SK-N-SH (cell line): ENCODE results near the gene GDPD3. TPM values are rescaled to one million over a fixed set of nuclear protein-coding genes. Genes with fewer than 3 reads are reported as not detected.

Source experiments
- CTCF ChIA-PET: fragments of 300-600, 350-600 bp; formaldehyde crosslinking; extraction: SDS; loops from one replicate; lab custom pipeline; 2021; lab: Yijun Ruan, JAX
- POLR2A ChIA-PET: fragments of 350-600 bp; sonication (Branson Sonifier 250); formaldehyde crosslinking; extraction: SDS; loops from one replicate; lab custom pipeline; 2020; ENCODE audit warnings: antibody characterized with exemption, inconsistent platforms; lab: Yijun Ruan, JAX
- DNase-seq: peaks from one replicate; pipeline ENCODE4 v3.0.0; 2012
- H2AFZ ChIP-seq: fragments of 200-600 bp; sonication (generic); 2 replicates; pipeline ENCODE4 v1.8.1; 2016; ENCODE audit warnings: antibody characterized with exemption, mild to moderate bottlenecking, low read depth
- H3F3A ChIP-seq: fragments of 200-600 bp; sonication (generic); replicated peaks from 2 replicates; pipeline ENCODE3; 2016; ENCODE audit warnings: antibody characterized with exemption, mild to moderate bottlenecking; ENCODE audit not compliant: insufficient read depth
- H3K27ac ChIP-seq, 2 experiments: fragments of 200-500 bp in 1 of 2; fragments of 200-600 bp in 1 of 2; sonication (Bioruptor generic) in 1 of 2; sonication (generic), shearing (Covaris generic) in 1 of 2; 2 replicates each; pipeline versions ENCODE4 v1.5.1 to v1.6.1; 2014 to 2016; ENCODE audit warnings: low read depth in 2 of 2, inconsistent platforms in 1 of 2, low read length in 1 of 2, mild to moderate bottlenecking in 1 of 2, mixed read lengths in 1 of 2
- H3K27me3 ChIP-seq: fragments of 200-600 bp; sonication (generic), shearing (Covaris generic); 2 replicates; pipeline ENCODE4 v1.6.1; 2016; ENCODE audit warnings: mixed run types; ENCODE audit not compliant: insufficient read depth
- H3K36me3 ChIP-seq, 2 experiments: fragments of 200-500 bp in 1 of 2; fragments of 200-600 bp in 1 of 2; sonication (Bioruptor generic) in 1 of 2; sonication (generic) in 1 of 2; replicated peaks in 1 of 2; 2 replicates each; pipeline versions ENCODE3 to v1.5.1; 2014 to 2016; ENCODE audit warnings: low read length in 1 of 2, mild to moderate bottlenecking in 1 of 2; ENCODE audit not compliant: insufficient read depth in 2 of 2, control insufficient read depth in 1 of 2
- H3K4me1 ChIP-seq, 2 experiments: fragments of 200-500 bp in 1 of 2; fragments of 200-600 bp in 1 of 2; sonication (Bioruptor generic) in 1 of 2; sonication (generic), shearing (Covaris generic) in 1 of 2; 2 replicates each; pipeline versions ENCODE4 v1.5.1 to v1.6.1; 2014 to 2016; ENCODE audit warnings: low read depth in 1 of 2, low read length in 1 of 2, mixed run types in 1 of 2; ENCODE audit not compliant: insufficient read depth in 2 of 2, control insufficient read depth in 1 of 2
- H3K4me2 ChIP-seq: fragments of 200-600 bp; sonication (generic), shearing (Covaris generic); 2 replicates; pipeline ENCODE4 v1.6.1; 2017; ENCODE audit warnings: mixed run types
- H3K4me3 ChIP-seq, 2 experiments: fragments of 200-500 bp in 1 of 2; fragments of 200-600 bp in 1 of 2; sonication (Bioruptor generic) in 1 of 2; sonication (generic), shearing (Covaris generic) in 1 of 2; 2 replicates each; pipeline versions ENCODE4 v1.5.1 to v1.8.1; 2014 to 2016; ENCODE audit warnings: low read depth in 2 of 2, inconsistent platforms in 1 of 2, low read length in 1 of 2, mild to moderate bottlenecking in 1 of 2, mixed read lengths in 1 of 2, moderate library complexity in 1 of 2
- H3K79me2 ChIP-seq: fragments of 200-600 bp; sonication (generic); 2 replicates; pipeline ENCODE4 v1.8.1; 2017; ENCODE audit warnings: mild to moderate bottlenecking; ENCODE audit not compliant: insufficient read depth
- H3K9ac ChIP-seq: fragments of 200-600 bp; sonication (generic); 2 replicates; pipeline ENCODE4 v1.6.1; 2017; ENCODE audit warnings: mixed run types
- H3K9me2 ChIP-seq: fragments of 200-600 bp; sonication (generic); 2 replicates; pipeline ENCODE4 v1.6.1; 2017; ENCODE audit warnings: mixed run types
- H3K9me3 ChIP-seq: fragments of 200-600 bp; sonication (generic); 2 replicates; pipeline ENCODE4 v1.6.1; 2017; ENCODE audit warnings: mixed run types, mild to moderate bottlenecking, moderate library complexity
- H4K20me1 ChIP-seq: fragments of 200-600 bp; sonication (generic); 2 replicates; pipeline ENCODE4 v1.6.1; 2017; ENCODE audit warnings: mild to moderate bottlenecking, mixed run types; ENCODE audit not compliant: insufficient read depth
- CHD2 ChIP-seq: fragments of 150-350 bp; IDR thresholded peaks from 2 replicates; pipeline ENCODE4 v1.6.1; 2018; ENCODE audit warnings: low read length; ENCODE audit not compliant: partially characterized antibody
- ELF1 ChIP-seq: IDR thresholded peaks from 2 replicates; pipeline ENCODE4 v1.4.0; 2012
- EP300 ChIP-seq, 2 experiments: IDR thresholded peaks; 2 replicates each; pipeline versions ENCODE4 v1.4.0 to v1.6.1; 2012; ENCODE audit warnings: borderline replicate concordance in 1 of 2, low read depth in 1 of 2, low read length in 1 of 2
- FOSL2 ChIP-seq: IDR thresholded peaks from 2 replicates; pipeline ENCODE4 v1.4.0; 2012; ENCODE audit warnings: low read depth, mild to moderate bottlenecking, moderate library complexity, borderline replicate concordance
- FOXM1 ChIP-seq: IDR thresholded peaks from 2 replicates; pipeline ENCODE4 v1.4.0; 2012; ENCODE audit warnings: low read depth, mild to moderate bottlenecking
- GABPA ChIP-seq: IDR thresholded peaks from 2 replicates; pipeline ENCODE4 v1.4.0; 2012; ENCODE audit warnings: low read depth, mild to moderate bottlenecking
- MAX ChIP-seq: IDR thresholded peaks from 2 replicates; pipeline ENCODE4 v1.4.0; 2012; ENCODE audit warnings: low read depth
- MEF2A ChIP-seq: IDR thresholded peaks from 2 replicates; pipeline ENCODE4 v1.4.0; 2012; ENCODE audit warnings: low read depth, borderline replicate concordance
- MXI1 ChIP-seq: IDR thresholded peaks from 2 replicates; pipeline ENCODE4 v1.6.1; 2012; ENCODE audit warnings: mild to moderate bottlenecking, low read depth, low read length, improper control_type of control experiment
- NRF1 ChIP-seq: IDR thresholded peaks from 2 replicates; pipeline ENCODE4 v1.6.1; 2012; ENCODE audit warnings: low read depth, mild to moderate bottlenecking, low read length
- POLR2AphosphoS5 ChIP-seq: IDR thresholded peaks from 2 replicates; pipeline ENCODE4 v1.6.1; 2012; ENCODE audit warnings: low read depth, low read length
- RAD21 ChIP-seq: IDR thresholded peaks from 2 replicates; pipeline ENCODE4 v1.6.1; 2012; ENCODE audit warnings: mild to moderate bottlenecking, low read length
- RCOR1 ChIP-seq: fragments of 150-350 bp; IDR thresholded peaks from 2 replicates; pipeline ENCODE4 v1.6.1; 2017; ENCODE audit warnings: antibody characterized with exemption, low read length
- RFX5 ChIP-seq: IDR thresholded peaks from 2 replicates; pipeline ENCODE4 v1.6.1; 2012; ENCODE audit warnings: mild to moderate bottlenecking, improper control_type of control experiment, low read length
- SMC3 ChIP-seq: IDR thresholded peaks from 2 replicates; pipeline ENCODE4 v1.6.1; 2012; ENCODE audit warnings: low read depth, low read length, improper control_type of control experiment
- TCF12 ChIP-seq: IDR thresholded peaks from 2 replicates; pipeline ENCODE4 v1.4.0; 2012
- TEAD4 ChIP-seq: IDR thresholded peaks from 2 replicates; pipeline ENCODE4 v1.4.0; 2012; ENCODE audit warnings: mild to moderate bottlenecking, borderline replicate concordance; ENCODE audit not compliant: insufficient read depth
- WGBS: methylation state at CpG from one replicate; pipeline ENCODE4 v1.1.6; 2017; ENCODE audit warnings: low lambda C conversion rate; 5-methylcytosine and 5-hydroxymethylcytosine counted together
- polyA plus RNA-seq, 3 experiments: library from polyadenylated mRNA; depleted of rRNA; stranded (reverse); fragments of >200 nt; gene quantifications; 2 replicates each; pipeline ENCODE4 v1.2.3, GENCODE V29; 2012
- TF ChIP-seq, protein P1 (sequence below): fragments of 150-350 bp; IDR thresholded peaks from 2 replicates; pipeline ENCODE4 v1.6.1; 2017; ENCODE audit warnings: antibody characterized with exemption, low read length, low read depth, borderline replicate concordance
- TF ChIP-seq, protein P2 (sequence below): fragments of 200-600 bp; sonication (generic); IDR thresholded peaks from 2 replicates; pipeline ENCODE4 v1.6.1; 2017; ENCODE audit warnings: antibody characterized with exemption, mild to moderate bottlenecking, moderate library complexity

The GDPD3 gene
- polyA plus RNA-seq, 1 of the 3 experiments (the other 2 are of a cell fraction): 2.3 TPM

- DNase-seq: no peak
- ChIA-PET POLR2A (interaction anchor here (1.3 to 6.9 kb wide), 3 partner anchors 20 to 31 kb away, joined by 3 to 57 read pairs (median 5); partner anchors contain the start of gene ALDOA), CTCF (interaction anchor here (1.0 to 5.5 kb wide), 6 partner anchors 17 to 90 kb away, joined by 3 to 68 read pairs (median 8); partner anchors contain the start of genes ALDOA, CORO1A and GDPD3)
- Histone ChIP-seq H3K9me2 (no peaks in the 10 kb centered on the region), H3K4me1 (peaks cover 0 to 34% of the 10 kb centered on the region in 2 experiments; a peak in 1 of 4 replicates), H3K4me2 (peak overlapping the region; percentile 94), H3K4me3 (peak overlapping the region; percentile 47 to 63), H3K27ac (peak overlapping the region in 1 of 2 experiments; percentile 75; a peak in 1 of 4 replicates), H3K36me3 (no peaks in the 10 kb centered on the region), H3K9me3 (no peaks in the 10 kb centered on the region), H2AFZ (no peak overlapping the region), H4K20me1 (no peaks in the 10 kb centered on the region), H3K27me3 (no peaks in the 10 kb centered on the region), H3K9ac (peak overlapping the region; percentile 28; the same call in 1 of the 2 replicates), H3K79me2 (peaks cover 4% of the 10 kb centered on the region; the same call in 1 of the 2 replicates), H3F3A (peaks cover 11% of the 10 kb centered on the region)
- no peak for TF ChIP-seq SMC3
- TF ChIP-seq MAX: no peak
- no peak for TF ChIP-seq FOSL2
- no peak for TF ChIP-seq MXI1
- no peak for TF ChIP-seq RCOR1
- TF ChIP-seq EP300 (IDR thresholded peaks at IDR 0.05; ENCODE audit: borderline replicate concordance in 1 of 2, low read depth in 1 of 2, low read length in 1 of 2): no peak
- TF ChIP-seq RAD21: no peak
- no peak for TF ChIP-seq MEF2A
- TF ChIP-seq RFX5: no peak
- TF ChIP-seq FOXM1: no peak
- no peak for TF ChIP-seq TEAD4
- WGBS: 64% methylated on average over 17 of the region's 47 CpGs
These were observed 17.9 kb downstream of the GDPD3 start for GRCh38 chr16:30095166-30096078.

GRCh38 chr16:30094541-30095165, 18.7 kb downstream of the GDPD3 start:
- Histone ChIP-seq H3K9ac (no peak overlapping the region), H3K4me3 (no peak overlapping the region)

More at GRCh38 chr16:30094541-30095165, 18.7 kb downstream of the GDPD3 start:
- Histone ChIP-seq H3K9me3 (no peaks in the 10 kb centered on the region), H2AFZ (no peak overlapping the region), H3K27me3 (no peaks in the 10 kb centered on the region), H3K79me2 (peaks cover 4% of the 10 kb centered on the region; the same call in 1 of the 2 replicates), H3K27ac (peak overlapping the region in 1 of 2 experiments; percentile 75; a peak in 1 of 4 replicates), H3K4me2 (peak overlapping the region; percentile 94; the same call in 1 of the 2 replicates), H3K4me1 (peaks cover 5 to 34% of the 10 kb centered on the region in 2 experiments; a peak in 2 of 4 replicates), H3F3A (peaks cover 17% of the 10 kb centered on the region), H4K20me1 (no peaks in the 10 kb centered on the region), H3K36me3 (no peaks in the 10 kb centered on the region), H3K9me2 (no peaks in the 10 kb centered on the region)
- CTCF ChIA-PET: interaction anchor here (1.5 to 5.5 kb wide), 5 partner anchors 17 to 90 kb away, joined by 4 to 68 read pairs (median 33); partner anchors contain the start of genes ALDOA, CORO1A and GDPD3
- DNase-seq: no peak
- TF ChIP-seq CHD2 (no peak), RCOR1 (no peak), FOSL2 (no peak), TCF12 (no peak), GABPA (no peak), ELF1 (no peak), FOXM1 (no peak), RAD21 (no peak), NRF1 (no peak), POLR2AphosphoS5 (no peak), MEF2A (no peak)
- TF ChIP-seq, protein P1, sequence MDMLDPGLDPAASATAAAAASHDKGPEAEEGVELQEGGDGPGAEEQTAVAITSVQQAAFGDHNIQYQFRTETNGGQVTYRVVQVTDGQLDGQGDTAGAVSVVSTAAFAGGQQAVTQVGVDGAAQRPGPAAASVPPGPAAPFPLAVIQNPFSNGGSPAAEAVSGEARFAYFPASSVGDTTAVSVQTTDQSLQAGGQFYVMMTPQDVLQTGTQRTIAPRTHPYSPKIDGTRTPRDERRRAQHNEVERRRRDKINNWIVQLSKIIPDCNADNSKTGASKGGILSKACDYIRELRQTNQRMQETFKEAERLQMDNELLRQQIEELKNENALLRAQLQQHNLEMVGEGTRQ: no peak
- TF ChIP-seq, protein P2, sequence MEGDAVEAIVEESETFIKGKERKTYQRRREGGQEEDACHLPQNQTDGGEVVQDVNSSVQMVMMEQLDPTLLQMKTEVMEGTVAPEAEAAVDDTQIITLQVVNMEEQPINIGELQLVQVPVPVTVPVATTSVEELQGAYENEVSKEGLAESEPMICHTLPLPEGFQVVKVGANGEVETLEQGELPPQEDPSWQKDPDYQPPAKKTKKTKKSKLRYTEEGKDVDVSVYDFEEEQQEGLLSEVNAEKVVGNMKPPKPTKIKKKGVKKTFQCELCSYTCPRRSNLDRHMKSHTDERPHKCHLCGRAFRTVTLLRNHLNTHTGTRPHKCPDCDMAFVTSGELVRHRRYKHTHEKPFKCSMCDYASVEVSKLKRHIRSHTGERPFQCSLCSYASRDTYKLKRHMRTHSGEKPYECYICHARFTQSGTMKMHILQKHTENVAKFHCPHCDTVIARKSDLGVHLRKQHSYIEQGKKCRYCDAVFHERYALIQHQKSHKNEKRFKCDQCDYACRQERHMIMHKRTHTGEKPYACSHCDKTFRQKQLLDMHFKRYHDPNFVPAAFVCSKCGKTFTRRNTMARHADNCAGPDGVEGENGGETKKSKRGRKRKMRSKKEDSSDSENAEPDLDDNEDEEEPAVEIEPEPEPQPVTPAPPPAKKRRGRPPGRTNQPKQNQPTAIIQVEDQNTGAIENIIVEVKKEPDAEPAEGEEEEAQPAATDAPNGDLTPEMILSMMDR: no peak
- POLR2A ChIA-PET: interaction anchor here (1.3 to 6.9 kb wide), 2 partner anchors 20 to 30 kb away, joined by 3 to 57 read pairs; partner anchors contain the start of gene ALDOA
- WGBS: 82% methylated on average over 5 of the region's 11 CpGs
